ENCODE measurements around the gene ATPAF2.

- TF ChIP-seq EZH2phosphoT487 (IDR thresholded peaks at IDR 0.05; ENCODE audit: insufficient read depth, low read depth), result no peak
- no peak for TF ChIP-seq EZH2 (IDR thresholded peaks at IDR 0.05; ENCODE audit: insufficient read depth, poor library complexity, severe bottlenecking)
Measured at GRCh38 chr17:18025241-18025944, 13.6 kb downstream of the ATPAF2 start.

Measured in GM23248 (cell line).